ENCODE data around the gene KRTAP9-7. TPM values are rescaled to one million over a fixed set of nuclear protein-coding genes. Genes with fewer than 3 reads are reported as not detected.

The KRTAP9-7 gene
- total and polyA plus RNA-seq, 2 donors (not counting 3 experiments of a cell fraction or from before 2014, with no cell fraction given): not detected

DNA sequence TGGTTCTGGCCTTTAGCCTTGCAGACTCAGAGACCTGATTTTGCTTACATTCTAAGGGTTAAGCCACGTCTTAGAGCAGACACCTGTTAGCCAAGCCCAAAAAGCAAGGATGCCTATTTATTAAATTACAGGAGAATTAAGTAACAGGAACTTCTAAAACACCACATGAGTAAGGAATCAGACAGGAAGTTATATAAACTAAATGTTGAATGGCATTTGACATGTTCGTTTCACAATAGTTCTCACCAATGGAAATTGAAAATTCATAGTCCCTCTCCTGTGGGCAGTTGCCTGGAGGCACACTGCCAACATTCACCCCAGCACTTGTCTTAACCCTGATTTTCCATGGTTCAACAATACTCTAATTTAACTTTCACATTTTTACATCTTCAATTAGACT, 9.0 kb downstream of the KRTAP9-7 start:
- Histone ChIP-seq H3K27me3 (ENCODE audit: control insufficient read depth in 2 of 2, insufficient read depth in 2 of 2, low read length in 2 of 2) (peaks cover 0 to 2% of the 10 kb centered on the region in 2 experiments), H3K4me3 (replicated peaks in 1 of 3; ENCODE audit: insufficient read depth in 1 of 3, low read depth in 1 of 3, low read length in 3 of 3) (no peak overlapping the region), H3K9me3 (replicated peaks; ENCODE audit: control insufficient read depth, insufficient read depth, low read length) (no peaks in the 10 kb centered on the region), H3K27ac (ENCODE audit: insufficient read depth, low read depth, low read length) (no peak overlapping the region), H3K9me1 (replicated peaks; ENCODE audit: control insufficient read depth, extremely low read depth, insufficient read depth, low read length) (no peaks in the 10 kb centered on the region), H2AFZ (ENCODE audit: low read depth, low read length) (no peak overlapping the region), H3K4me1 (ENCODE audit: control insufficient read depth, extremely low read depth, insufficient read depth, low read length) (no peaks in the 10 kb centered on the region), H3K36me3 (ENCODE audit: control insufficient read depth in 2 of 2, extremely low read depth in 1 of 2, insufficient read depth in 2 of 2, low read length in 2 of 2) (no peaks in the 10 kb centered on the region), H3K9ac (replicated peaks; ENCODE audit: extremely low read depth, insufficient read depth, low read length) (no peak overlapping the region), H4K20me1 (replicated peaks; ENCODE audit: control insufficient read depth, extremely low read depth, insufficient read depth, low read length) (no peaks in the 10 kb centered on the region), H3K4me2 (ENCODE audit: insufficient read depth, low read length) (no peak overlapping the region), H3K79me2 (ENCODE audit: control insufficient read depth, insufficient read depth, low read length) (no peaks in the 10 kb centered on the region)
- CTCF ChIA-PET: no interaction called here
- no TSS peak for BruUV-seq (replicated peaks)
- TF ChIP-seq POLR2A (IDR thresholded peaks at IDR 0.05; ENCODE audit: low read depth, low read length) (no peak), EZH2 (IDR thresholded peaks at IDR 0.05; ENCODE audit: borderline replicate concordance, low read depth, low read length, severe bottlenecking) (no peak), FOS (IDR thresholded peaks at IDR 0.05; ENCODE audit: borderline replicate concordance, insufficient read depth, low read length) (no peak), JUN (IDR thresholded peaks at IDR 0.05; ENCODE audit: borderline replicate concordance, insufficient read depth, insufficient read length, low read depth) (no peak), POLR2AphosphoS5 (IDR thresholded peaks at IDR 0.05; ENCODE audit: insufficient read depth, low read depth, low read length) (no peak), MAX (IDR thresholded peaks at IDR 0.05; ENCODE audit: insufficient read depth, insufficient read length) (no peak), CTCF (IDR thresholded peaks at IDR 0.05; ENCODE audit: extremely low read depth in 1 of 2, insufficient read depth in 1 of 2, low read depth in 1 of 2, low read length in 2 of 2) (no peak), MYC (IDR thresholded peaks at IDR 0.05; ENCODE audit: low read depth, low read length) (no peak), GATA2 (IDR thresholded peaks at IDR 0.05; ENCODE audit: insufficient read depth, insufficient read length, low read depth, low read length) (no peak)
- POLR2A ChIA-PET: no interaction called here
- FAIRE-seq (no peak), DNase-seq (ENCODE audit: low read depth, low spot score) (peak; percentile 0)
- intact Hi-C loops (cut with micrococcal nuclease) (no loop called here), dilution Hi-C loops (cut with MboI; ENCODE audit: extremely low pct_ligation_motif_present, low sequenced_read_pairs) (no loop called here)

All from endothelial cell of umbilical vein (primary cell).